K562 (cell line): ENCODE measurements around the gene ZBTB43. TPM values are rescaled to one million over a fixed set of nuclear protein-coding genes. Genes with fewer than 3 reads are reported as not detected.

Experiments used
- ATAC-seq: fragments of 200-7000 bp; cut with Tn5 transposase; 3 replicates; pipeline ENCODE4 v1.9.1; 2020; ENCODE audit warnings: moderate library complexity
- BruUV-seq: library from RNA; stranded (reverse); fragments of 400-500 nt; replicated peaks from 2 replicates; lab custom pipeline; 2021; lab: Mats Ljungman, UMichigan
- CTCF ChIA-PET: fragments of 300-600 bp; formaldehyde crosslinking; extraction: SDS; loops from one replicate; lab custom pipeline; 2021; ENCODE audit warnings: low intra/inter-chr PET ratio; lab: Yijun Ruan, JAX
- POLR2A ChIA-PET: fragments of 300-600, 350-650 bp; sonication (Branson Sonifier 250); formaldehyde crosslinking; extraction: SDS; loops from one replicate; lab custom pipeline; 2021; ENCODE audit warnings: antibody characterized with exemption, inconsistent platforms; lab: Yijun Ruan, JAX
- DNase-seq, 4 experiments: peaks; one replicate each; pipeline versions ENCODE4 v3.0.0 to v3.0.0-alpha.2; 2011 to 2018; ENCODE audit warnings: low spot score in 3 of 4, mixed read lengths in 3 of 4; ENCODE audit errors: extremely low read depth in 1 of 4
- FAIRE-seq: peaks from 2 replicates; lab custom pipeline; 2011; peaks lifted over from hg19 to GRCh38; lab: Jason Lieb, UNC
- H2AFZ ChIP-seq: 2 replicates; pipeline ENCODE4 v1.6.0; 2011; ENCODE audit warnings: low read depth, low read length, control low read depth, inconsistent platforms
- H3K27ac ChIP-seq: fragments of 200-600 bp; 3 replicates; pipeline ENCODE4 v1.8.0; 2011; ENCODE audit warnings: low read depth, mild to moderate bottlenecking, control low read depth, inconsistent platforms, low read length, moderate library complexity, mixed read lengths; ENCODE audit errors: extremely low read depth
- H3K27me3 ChIP-seq, 2 experiments: fragments of 300-600 bp in 1 of 2; 2 replicates in 1 of 2; 3 replicates in 1 of 2; pipeline versions ENCODE4 v1.6.0 to v1.8.0; 2011; ENCODE audit warnings: inconsistent platforms in 2 of 2, low read length in 2 of 2, mild to moderate bottlenecking in 1 of 2, mixed read lengths in 1 of 2, moderate library complexity in 1 of 2; ENCODE audit not compliant: control insufficient read depth in 2 of 2, insufficient read depth in 2 of 2
- H3K36me3 ChIP-seq: fragments of 300-600 bp; 3 replicates; pipeline ENCODE4 v1.8.0; 2011; ENCODE audit warnings: mild to moderate bottlenecking, low read length, inconsistent platforms; ENCODE audit not compliant: control insufficient read depth, insufficient read depth
- H3K4me1 ChIP-seq, 2 experiments: fragments of 200-600 bp in 1 of 2; replicated peaks in 1 of 2; 2 replicates in 1 of 2; 3 replicates in 1 of 2; pipeline versions ENCODE4 v1.5.1 to v1.8.0; 2011; ENCODE audit warnings: inconsistent platforms in 2 of 2, low read length in 2 of 2, mild to moderate bottlenecking in 1 of 2, mixed read lengths in 1 of 2, moderate library complexity in 1 of 2; ENCODE audit not compliant: control insufficient read depth in 2 of 2, insufficient read depth in 2 of 2
- H3K4me2 ChIP-seq: 2 replicates; pipeline ENCODE4 v1.6.1; 2011; ENCODE audit warnings: low read length, control low read depth, inconsistent platforms, mixed read lengths; ENCODE audit not compliant: insufficient read depth
- H3K4me3 ChIP-seq: fragments of 200-600 bp; sonication (generic), shearing (Covaris generic); 2 replicates; pipeline ENCODE4 v1.5.1; 2016; ENCODE audit warnings: control low read depth, inconsistent platforms
- H3K79me2 ChIP-seq: fragments of 200-600 bp; 3 replicates; pipeline ENCODE4 v1.8.0; 2011; ENCODE audit warnings: low read length, inconsistent platforms; ENCODE audit not compliant: control insufficient read depth, insufficient read depth
- H3K9ac ChIP-seq, 2 experiments: 2 replicates each; pipeline versions ENCODE4 v1.6.0 to v1.6.1; 2011; ENCODE audit warnings: low read depth in 2 of 2, low read length in 2 of 2, control low read depth in 1 of 2, inconsistent platforms in 1 of 2, mild to moderate bottlenecking in 1 of 2, mixed read lengths in 1 of 2; ENCODE audit not compliant: insufficient read depth in 1 of 2
- H3K9me1 ChIP-seq: one replicate; pipeline ENCODE4 v1.6.0; 2011; ENCODE audit warnings: inconsistent platforms, mild to moderate bottlenecking, low read length, moderate library complexity; ENCODE audit not compliant: control insufficient read depth, insufficient read depth
- H3K9me3 ChIP-seq: replicated peaks from 2 replicates; pipeline ENCODE4 v1.5.1; 2011; ENCODE audit warnings: low read depth, low read length, inconsistent platforms; ENCODE audit not compliant: control insufficient read depth, insufficient read depth
- H4K20me1 ChIP-seq: replicated peaks from 2 replicates; pipeline ENCODE4 v1.6.1; 2011; ENCODE audit warnings: low read length, inconsistent platforms, mixed read lengths; ENCODE audit not compliant: control insufficient read depth, insufficient read depth
- BHLHE40 ChIP-seq: IDR thresholded peaks from 2 replicates; pipeline ENCODE4 v1.6.1; 2011; ENCODE audit warnings: low read length, improper control_type of control experiment
- CHD1 ChIP-seq: fragments of 200-600 bp; sonication (generic); IDR thresholded peaks from one replicate; pipeline ENCODE4 v1.6.1; 2012; ENCODE audit warnings: mild to moderate bottlenecking, moderate library complexity, low read length, inconsistent platforms
- CREB1 ChIP-seq, 2 experiments: sonication (generic) in 1 of 2; formaldehyde crosslinking in 1 of 2; IDR thresholded peaks; 2 replicates each; pipeline versions ENCODE4 v1.6.1 to v1.8.0; 2012 to 2022; ENCODE audit warnings: inconsistent platforms in 1 of 2, mild to moderate bottlenecking in 1 of 2, missing genetic modification reagents in 1 of 2, moderate library complexity in 1 of 2
- CTCFL ChIP-seq: IDR thresholded peaks from 2 replicates; pipeline ENCODE4 v1.6.1; 2011; ENCODE audit warnings: borderline replicate concordance, low read depth, mild to moderate bottlenecking, moderate library complexity, low read length; ENCODE audit not compliant: insufficient read depth, poor library complexity, severe bottlenecking
- DDX20 ChIP-seq: fragments of 450-650 bp; IDR thresholded peaks from 2 replicates; pipeline ENCODE4 v1.6.1; 2016; ENCODE audit warnings: missing genetic modification characterization, low read depth, mild to moderate bottlenecking, missing compliant biosample characterization, moderate library complexity
- E2F1 ChIP-seq: sonication (generic); formaldehyde crosslinking; IDR thresholded peaks from 2 replicates; pipeline ENCODE4 v1.8.1; 2023; ENCODE audit warnings: mild to moderate bottlenecking, missing genetic modification reagents, moderate library complexity
- FOXJ2 ChIP-seq: fragments of 200-800 bp; sonication (Bioruptor generic); IDR thresholded peaks from 2 replicates; pipeline ENCODE4 v1.6.1; 2016; ENCODE audit warnings: missing genetic modification characterization, missing compliant biosample characterization
- GTF2A2 ChIP-seq: IDR thresholded peaks from 2 replicates; pipeline ENCODE4 v1.6.1; 2016; ENCODE audit warnings: mild to moderate bottlenecking, missing genetic modification characterization, missing compliant biosample characterization
- KDM5B ChIP-seq: fragments of 200-600 bp; sonication (generic); IDR thresholded peaks from 2 replicates; pipeline ENCODE4 v1.6.1; 2012; ENCODE audit warnings: low read depth, mild to moderate bottlenecking, moderate library complexity, low read length, control low read depth, inconsistent platforms; ENCODE audit not compliant: insufficient replicate concordance
- NCOA4 ChIP-seq: fragments of 450-650 bp; IDR thresholded peaks from 2 replicates; pipeline ENCODE4 v1.6.1; 2018; ENCODE audit warnings: mild to moderate bottlenecking; ENCODE audit not compliant: partially characterized antibody
- NFIC ChIP-seq: fragments of 450-650 bp; IDR thresholded peaks from 2 replicates; pipeline ENCODE4 v1.6.1; 2017; ENCODE audit warnings: mild to moderate bottlenecking, inconsistent platforms
- NFRKB ChIP-seq: fragments of 450-650 bp; IDR thresholded peaks from 2 replicates; pipeline ENCODE4 v1.6.1; 2016; ENCODE audit warnings: low read depth
- PTBP1 ChIP-seq: fragments of 200-400 bp; formaldehyde crosslinking; IDR thresholded peaks from 2 replicates; pipeline ENCODE4 v1.6.1; 2017; ENCODE audit warnings: low read depth, low read length
- SREBF1 ChIP-seq: fragments of 150-350 bp; IDR thresholded peaks from 2 replicates; pipeline ENCODE4 v1.6.1; 2014; ENCODE audit warnings: antibody characterized with exemption, low read depth, low read length, borderline replicate concordance
- THRA ChIP-seq: fragments of 450-650 bp; IDR thresholded peaks from 2 replicates; pipeline ENCODE4 v1.6.1; 2017; ENCODE audit warnings: mild to moderate bottlenecking, moderate library complexity
- ZBTB2 ChIP-seq: fragments of 450-650 bp; IDR thresholded peaks from 2 replicates; pipeline ENCODE4 v1.6.1; 2016; ENCODE audit warnings: antibody characterized with exemption
- WGBS: fragments of 100-300 bp; shearing (Covaris generic); methylation state at CpG from one replicate; pipeline ENCODE4 v1.1.6; 2016; ENCODE audit warnings: low coverage, mixed read lengths; ENCODE audit not compliant: insufficient coverage; ENCODE audit errors: missing lambda C conversion rate; 5-methylcytosine and 5-hydroxymethylcytosine counted together
- in situ Hi-C: fragments of 300-500 bp; cut with MboI; formaldehyde crosslinking; loops from 4 replicates; pipeline ENCODE4 v1.15.0; 2018; ENCODE audit warnings: inconsistent platforms, mixed read lengths
- intact Hi-C: fragments of 100-400 bp; cut with micrococcal nuclease; formaldehyde crosslinking; loops from 2 replicates; pipeline ENCODE4 v1.14.2; 2022
- polyA plus RNA-seq, 8 experiments: library from polyadenylated mRNA; depleted of rRNA in 4 of 8; stranded (reverse) in 5 of 8; unstranded in 3 of 8; fragments of >200 nt; fragmentation: Nextera tagmentation in 2 of 8; fragmentation: Illumina TruSeq in 1 of 8; extraction: Ambion mirVana in 2 of 8; extraction: Trizol in 1 of 8; gene quantifications; 2 replicates each; pipeline versions ENCODE4 v1.2.1 to v1.2.3, GENCODE V29; 2011 to 2014; ENCODE audit warnings: inconsistent platforms in 1 of 8, missing spikeins in 1 of 8
- total RNA-seq, 7 experiments: library from RNA; depleted of rRNA in 6 of 7; stranded (reverse); fragments of >200 nt in 6 of 7; fragmentation: Illumina TruSeq in 2 of 7; extraction: Trizol in 2 of 7; gene quantifications; 2 replicates each; pipeline versions ENCODE4 v1.2.1 to v1.2.3, GENCODE V29; 2011 to 2021; ENCODE audit warnings: low replicate concordance in 1 of 7

ZBTB43 gene
- total and polyA plus RNA-seq, 9 of the 15 experiments (the other 6 are each of a cell fraction or from before 2014, with no cell fraction given) = 3.9 to 17.2 (median 9.1) TPM

GRCh38 chr9:126819482-126819881 is 14.6 kb downstream of the ZBTB43 start (continued):
- no peak for TF ChIP-seq THRA
- no peak for TF ChIP-seq PTBP1
- no peak for TF ChIP-seq CREB1 (IDR thresholded peaks at IDR 0.05)
- TF ChIP-seq CREB1 (CRISPR knock-in tag; IDR thresholded peaks at IDR 0.05) = no peak

GRCh38 chr9:126822278-126822677 is 17.4 kb downstream of the ZBTB43 start:
- in situ Hi-C loops = no loop called here
- ATAC-seq (no peak), DNase-seq (no peak), FAIRE-seq (no peak)
- WGBS = 85% methylated on average over 2 of the region's 2 CpGs
- no peak overlapping the region; a peak in 1 of 4 replicates for H3K9ac ChIP-seq
- no peaks in the 10 kb centered on the region for H4K20me1 ChIP-seq
- peaks cover 21% of the 10 kb centered on the region for H3K9me3 ChIP-seq
- ChIA-PET CTCF (no interaction called here), POLR2A (interaction anchor here (1.7 kb wide), 1 partner anchor 20 kb away, joined by 3 read pairs; no protein-coding TSS in a partner anchor)
- intact Hi-C loops = no loop called here
- H3K79me2 ChIP-seq = peaks cover 41% of the 10 kb centered on the region
- no peaks in the 10 kb centered on the region for H3K27me3 ChIP-seq
- no peak overlapping the region for H3K4me3 ChIP-seq
- H3K27ac ChIP-seq = no peak overlapping the region
- no peak overlapping the region for H3K4me2 ChIP-seq
- BruUV-seq = no TSS peak
- no peaks in the 10 kb centered on the region for H3K4me1 ChIP-seq
- H3K36me3 ChIP-seq = peaks cover 39% of the 10 kb centered on the region
- H2AFZ ChIP-seq = no peak overlapping the region
- H3K9me1 ChIP-seq = no peaks in the 10 kb centered on the region
- TF ChIP-seq GTF2A2 (tag) (no peak), CTCFL (no peak), SREBF1 (no peak), ZBTB2 (no peak), NCOA4 (no peak), CHD1 (no peak), DDX20 (no peak), NFIC (no peak), KDM5B (no peak), NFRKB (no peak), BHLHE40 (no peak), FOXJ2 (tag) (no peak), E2F1 (CRISPR knock-in tag) (no peak)
